ENCODE measurements around the gene MTG1. TPM values are rescaled to one million over a fixed set of nuclear protein-coding genes. Genes with fewer than 3 reads are reported as not detected.

The MTG1 gene
- polyA plus RNA-seq, 1 donor (not counting 4 experiments of a cell fraction or from before 2014, with no cell fraction given), result 31.6 TPM

DNA sequence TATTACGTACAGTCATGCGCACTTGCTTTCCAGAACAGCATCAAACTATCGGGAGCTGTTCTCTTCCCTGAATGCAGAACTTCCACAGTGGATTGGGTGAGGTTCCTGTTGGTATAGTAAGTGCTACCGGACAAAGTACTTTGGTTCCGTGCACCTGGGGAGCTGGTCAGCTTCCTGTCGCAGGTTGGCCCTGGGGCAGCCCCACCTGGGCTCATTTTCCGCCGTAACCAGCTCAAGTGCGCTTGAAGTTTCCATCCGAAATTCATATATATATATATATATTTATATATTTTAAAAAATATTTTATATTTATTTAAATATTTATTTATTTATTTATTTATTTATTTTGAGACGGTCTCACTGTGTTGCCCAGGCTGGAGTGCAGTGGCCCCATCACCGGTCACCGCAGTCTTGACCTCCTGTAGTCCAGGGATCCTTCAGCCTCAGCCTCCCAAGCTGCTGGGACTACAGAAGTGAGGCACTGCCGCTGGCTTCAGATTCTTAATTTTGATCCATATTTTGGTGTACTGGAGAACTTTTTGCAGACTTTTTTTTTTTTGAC, 66.3 kb downstream of the MTG1 start:
- Histone ChIP-seq H3K36me3 (ENCODE audit: control insufficient read depth in 2 of 2, extremely low read depth in 1 of 2, insufficient read depth in 2 of 2, low read length in 2 of 2) (no peaks in the 10 kb centered on the region), H3K9ac (ENCODE audit: control insufficient read depth, extremely low read depth, insufficient read depth, low read length) (no peak overlapping the region), H4K20me1 (ENCODE audit: control insufficient read depth, extremely low read depth, insufficient read depth, low read length) (no peaks in the 10 kb centered on the region), H3K9me1 (ENCODE audit: control insufficient read depth, extremely low read depth, insufficient read depth, low read length) (no peaks in the 10 kb centered on the region), H3K9me3 (ENCODE audit: control insufficient read depth, low read depth, low read length) (peaks cover 2% of the 10 kb centered on the region), H3K27ac (ENCODE audit: control insufficient read depth, insufficient read depth, low read length) (no peak overlapping the region), H3K79me2 (ENCODE audit: control insufficient read depth, insufficient read depth, low read length) (no peaks in the 10 kb centered on the region), H3K4me3 (ENCODE audit: control insufficient read depth in 2 of 3, extremely low read depth in 1 of 3, insufficient read depth in 2 of 3, low read depth in 1 of 3, low read length in 3 of 3) (no peak overlapping the region), H3K4me1 (ENCODE audit: control insufficient read depth, extremely low read depth, insufficient read depth, low read length) (no peaks in the 10 kb centered on the region), H3K27me3 (ENCODE audit: control insufficient read depth, extremely low read depth, insufficient read depth, low read length) (no peaks in the 10 kb centered on the region), H3K4me2 (ENCODE audit: control insufficient read depth, extremely low read depth, insufficient read depth, low read depth, low read length) (no peak overlapping the region), H2AFZ (ENCODE audit: control insufficient read depth, low read length) (no peak overlapping the region)
- no peak for FAIRE-seq
- dilution Hi-C loops (cut with MboI; ENCODE audit: extremely low pct_ligation_motif_present, low sequenced_read_pairs), result no loop called here
- DNase-seq (ENCODE audit: low read depth, low spot score), result no peak
- TF ChIP-seq EZH2 (IDR thresholded peaks at IDR 0.05; ENCODE audit: low read length), result no peak
- TF ChIP-seq CTCF (optimal IDR thresholded peaks at IDR 0.05 in 1 of 3, IDR thresholded peaks at IDR 0.05 in 1 of 3, conservative IDR thresholded peaks at IDR 0.05 in 1 of 3; ENCODE audit: extremely low read depth in 1 of 3, insufficient read depth in 2 of 3, low read length in 3 of 3), result no peak

DNA sequence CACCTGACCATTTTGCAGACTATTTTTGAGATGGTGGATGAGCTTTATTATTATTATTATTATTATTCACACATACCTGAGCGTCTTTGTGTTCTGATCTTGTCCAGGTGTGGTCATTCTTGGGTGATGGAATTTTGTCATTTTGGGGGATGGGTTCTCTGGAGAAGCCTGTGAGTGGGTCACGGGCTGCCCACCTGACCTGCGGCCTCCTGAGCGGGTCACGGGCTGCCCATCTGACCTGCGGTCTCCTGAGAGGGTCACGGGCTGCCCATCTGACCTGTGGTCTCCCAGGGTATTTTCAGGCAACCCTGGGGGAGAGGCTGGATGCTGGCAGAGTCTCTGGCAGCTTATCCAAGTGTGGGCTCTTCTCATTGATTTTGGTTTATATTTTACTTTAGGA, 67.1 kb downstream of the MTG1 start:
- Histone ChIP-seq H3K27me3 (ENCODE audit: control insufficient read depth, extremely low read depth, insufficient read depth, low read length) (no peaks in the 10 kb centered on the region), H3K4me2 (ENCODE audit: control insufficient read depth, extremely low read depth, insufficient read depth, low read depth, low read length) (no peak overlapping the region), H3K9ac (ENCODE audit: control insufficient read depth, extremely low read depth, insufficient read depth, low read length) (no peak overlapping the region), H3K9me3 (ENCODE audit: control insufficient read depth, low read depth, low read length) (peaks cover 2% of the 10 kb centered on the region), H2AFZ (ENCODE audit: control insufficient read depth, low read length) (no peak overlapping the region), H3K79me2 (ENCODE audit: control insufficient read depth, insufficient read depth, low read length) (no peaks in the 10 kb centered on the region), H3K27ac (ENCODE audit: control insufficient read depth, insufficient read depth, low read length) (no peak overlapping the region), H4K20me1 (ENCODE audit: control insufficient read depth, extremely low read depth, insufficient read depth, low read length) (no peaks in the 10 kb centered on the region), H3K9me1 (ENCODE audit: control insufficient read depth, extremely low read depth, insufficient read depth, low read length) (no peaks in the 10 kb centered on the region), H3K4me1 (ENCODE audit: control insufficient read depth, extremely low read depth, insufficient read depth, low read length) (no peaks in the 10 kb centered on the region), H3K36me3 (ENCODE audit: control insufficient read depth in 2 of 2, extremely low read depth in 1 of 2, insufficient read depth in 2 of 2, low read length in 2 of 2) (no peaks in the 10 kb centered on the region), H3K4me3 (ENCODE audit: control insufficient read depth in 2 of 3, extremely low read depth in 1 of 3, insufficient read depth in 2 of 3, low read depth in 1 of 3, low read length in 3 of 3) (no peak overlapping the region)
- dilution Hi-C loops (cut with MboI; ENCODE audit: extremely low pct_ligation_motif_present, low sequenced_read_pairs), result no loop called here
- no peak for TF ChIP-seq CTCF (optimal IDR thresholded peaks at IDR 0.05 in 1 of 3, IDR thresholded peaks at IDR 0.05 in 1 of 3, conservative IDR thresholded peaks at IDR 0.05 in 1 of 3; ENCODE audit: extremely low read depth in 1 of 3, insufficient read depth in 2 of 3, low read length in 3 of 3)
- TF ChIP-seq EZH2 (IDR thresholded peaks at IDR 0.05; ENCODE audit: low read length), result no peak
- FAIRE-seq, result no peak
- no peak for DNase-seq (ENCODE audit: low read depth, low spot score)

Data from keratinocyte (primary cell).